Peyer's patch (tissue), 4 donors: ENCODE measurements around the gene VPS35L. TPM values are rescaled to one million over a fixed set of nuclear protein-coding genes. Genes with fewer than 3 reads are reported as not detected.

Experiments used
- DNase-seq, 3 donors: peaks; one replicate each; pipeline ENCODE4 v3.0.0-alpha.2; 2017 to 2019
- H3K27ac ChIP-seq, 4 donors: fragments of 200-600 bp; sonication (generic); one replicate each; pipeline ENCODE4 v1.5.1; 2016 to 2019
- H3K27me3 ChIP-seq, 2 donors: fragments of 200-600 bp; sonication (generic); one replicate each; pipeline ENCODE4 v1.5.1; 2019
- H3K36me3 ChIP-seq, 3 donors: fragments of 200-600 bp; sonication (generic); one replicate each; pipeline ENCODE4 v1.5.1; 2016 to 2019
- H3K4me1 ChIP-seq, 4 donors: fragments of 200-600 bp; sonication (generic); one replicate each; pipeline ENCODE4 v1.5.1; 2016 to 2019
- H3K4me3 ChIP-seq, 4 donors: fragments of 200-600 bp; sonication (generic); 1 replicate in 3 of 4; 2 replicates in 1 of 4; pipeline ENCODE4 v1.5.1; 2016 to 2019; ENCODE audit warnings: mild to moderate bottlenecking in 1 of 4
- H3K9me3 ChIP-seq, 4 donors: fragments of 200-600 bp; sonication (generic); one replicate each; pipeline ENCODE4 v1.5.1; 2016 to 2019; ENCODE audit warnings: mild to moderate bottlenecking in 1 of 4
- POLR2A ChIP-seq, 2 donors: fragments of 450-650 bp; IDR thresholded peaks; one replicate each; pipeline ENCODE4 v1.5.1; 2017; ENCODE audit warnings: antibody characterized with exemption in 2 of 2, mild to moderate bottlenecking in 2 of 2, moderate library complexity in 2 of 2
- total RNA-seq, 4 donors: library from RNA; depleted of rRNA; stranded (reverse); fragments of >200 nt; gene quantifications; one replicate each; pipeline ENCODE4 v1.1.0, GENCODE V29; 2016
- TF ChIP-seq, protein P1 (sequence below), 6 experiments: fragments of 450-650 bp in 4 of 6; fragments of 200-600 bp in 2 of 6; sonication (generic) in 1 of 6; IDR thresholded peaks; one replicate each; pipeline ENCODE4 v1.5.1; 2017 to 2019; ENCODE audit warnings: antibody characterized with exemption in 6 of 6, mild to moderate bottlenecking in 3 of 6, moderate library complexity in 1 of 6

Gene VPS35L, protein sequence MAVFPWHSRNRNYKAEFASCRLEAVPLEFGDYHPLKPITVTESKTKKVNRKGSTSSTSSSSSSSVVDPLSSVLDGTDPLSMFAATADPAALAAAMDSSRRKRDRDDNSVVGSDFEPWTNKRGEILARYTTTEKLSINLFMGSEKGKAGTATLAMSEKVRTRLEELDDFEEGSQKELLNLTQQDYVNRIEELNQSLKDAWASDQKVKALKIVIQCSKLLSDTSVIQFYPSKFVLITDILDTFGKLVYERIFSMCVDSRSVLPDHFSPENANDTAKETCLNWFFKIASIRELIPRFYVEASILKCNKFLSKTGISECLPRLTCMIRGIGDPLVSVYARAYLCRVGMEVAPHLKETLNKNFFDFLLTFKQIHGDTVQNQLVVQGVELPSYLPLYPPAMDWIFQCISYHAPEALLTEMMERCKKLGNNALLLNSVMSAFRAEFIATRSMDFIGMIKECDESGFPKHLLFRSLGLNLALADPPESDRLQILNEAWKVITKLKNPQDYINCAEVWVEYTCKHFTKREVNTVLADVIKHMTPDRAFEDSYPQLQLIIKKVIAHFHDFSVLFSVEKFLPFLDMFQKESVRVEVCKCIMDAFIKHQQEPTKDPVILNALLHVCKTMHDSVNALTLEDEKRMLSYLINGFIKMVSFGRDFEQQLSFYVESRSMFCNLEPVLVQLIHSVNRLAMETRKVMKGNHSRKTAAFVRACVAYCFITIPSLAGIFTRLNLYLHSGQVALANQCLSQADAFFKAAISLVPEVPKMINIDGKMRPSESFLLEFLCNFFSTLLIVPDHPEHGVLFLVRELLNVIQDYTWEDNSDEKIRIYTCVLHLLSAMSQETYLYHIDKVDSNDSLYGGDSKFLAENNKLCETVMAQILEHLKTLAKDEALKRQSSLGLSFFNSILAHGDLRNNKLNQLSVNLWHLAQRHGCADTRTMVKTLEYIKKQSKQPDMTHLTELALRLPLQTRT
- 10 to 100 TPM; 35.2 to 71.8 (median 45.2) TPM for total RNA-seq

DNA sequence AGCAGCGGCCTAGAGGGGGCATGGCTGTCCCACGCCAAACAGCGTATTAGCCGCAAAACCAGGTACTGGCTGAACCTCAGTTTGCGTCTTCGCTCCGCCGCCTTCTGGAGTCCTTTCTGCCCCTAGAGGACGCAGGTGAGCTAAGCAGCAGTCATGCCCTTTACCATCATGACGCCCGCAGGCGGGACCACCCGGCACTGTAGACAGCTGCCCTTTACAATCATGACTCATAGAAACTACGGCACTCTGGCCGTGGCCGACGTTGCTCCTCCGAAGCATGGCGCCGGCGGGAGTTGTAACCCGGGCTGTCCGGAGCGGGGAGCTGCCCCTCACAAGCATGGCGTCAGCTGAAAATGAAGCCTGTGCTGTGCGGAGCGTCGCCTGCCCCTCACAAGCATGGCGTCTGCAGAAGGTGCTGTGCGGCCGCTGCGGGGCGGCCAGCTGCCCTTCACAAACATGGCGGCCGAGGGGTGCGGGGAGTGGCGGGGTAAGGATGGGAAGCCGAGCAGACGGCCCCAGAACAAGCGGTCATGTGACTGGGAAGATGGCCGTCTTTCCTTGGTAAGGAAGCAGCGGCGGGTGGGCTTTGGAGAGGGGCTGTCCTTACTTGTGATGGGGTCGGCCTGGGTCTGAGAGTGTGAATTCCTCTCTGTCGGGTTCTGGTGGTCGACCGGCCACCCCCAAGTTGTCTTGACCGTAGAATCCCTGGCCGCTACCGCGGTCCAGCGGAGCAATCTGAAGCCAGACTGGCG, at the start of gene VPS35L:
Gene VPS35L, plus strand, starts transcription at position 518 of the 752 bp plus-strand sequence. Its CDS starts 27 bp downstream, at position 545.
- Histone ChIP-seq H3K4me3 (peak within 1 kb of the TSS; percentile 57 to 71 (median 68)), H3K36me3 (peaks cover 0 to 14% (median 0%) of the 10 kb centered on the region in 3 donors), H3K4me1 (peaks cover 0 to 15% (median 0%) of the 10 kb centered on the region in 4 donors), H3K27me3 (no peaks in the 10 kb centered on the region), H3K9me3 (no peaks in the 10 kb centered on the region), H3K27ac (peak within 1 kb of the TSS; percentile 81 to 91 (median 89))
- TF ChIP-seq, protein P1, sequence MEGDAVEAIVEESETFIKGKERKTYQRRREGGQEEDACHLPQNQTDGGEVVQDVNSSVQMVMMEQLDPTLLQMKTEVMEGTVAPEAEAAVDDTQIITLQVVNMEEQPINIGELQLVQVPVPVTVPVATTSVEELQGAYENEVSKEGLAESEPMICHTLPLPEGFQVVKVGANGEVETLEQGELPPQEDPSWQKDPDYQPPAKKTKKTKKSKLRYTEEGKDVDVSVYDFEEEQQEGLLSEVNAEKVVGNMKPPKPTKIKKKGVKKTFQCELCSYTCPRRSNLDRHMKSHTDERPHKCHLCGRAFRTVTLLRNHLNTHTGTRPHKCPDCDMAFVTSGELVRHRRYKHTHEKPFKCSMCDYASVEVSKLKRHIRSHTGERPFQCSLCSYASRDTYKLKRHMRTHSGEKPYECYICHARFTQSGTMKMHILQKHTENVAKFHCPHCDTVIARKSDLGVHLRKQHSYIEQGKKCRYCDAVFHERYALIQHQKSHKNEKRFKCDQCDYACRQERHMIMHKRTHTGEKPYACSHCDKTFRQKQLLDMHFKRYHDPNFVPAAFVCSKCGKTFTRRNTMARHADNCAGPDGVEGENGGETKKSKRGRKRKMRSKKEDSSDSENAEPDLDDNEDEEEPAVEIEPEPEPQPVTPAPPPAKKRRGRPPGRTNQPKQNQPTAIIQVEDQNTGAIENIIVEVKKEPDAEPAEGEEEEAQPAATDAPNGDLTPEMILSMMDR (IDR thresholded peaks at IDR 0.05), result peak; percentile 33 to 90 (median 81)
- TF ChIP-seq POLR2A (IDR thresholded peaks at IDR 0.05), result peak; percentile 29 to 68
- peak; percentile 93 to 98 (median 98) for DNase-seq

DNA sequence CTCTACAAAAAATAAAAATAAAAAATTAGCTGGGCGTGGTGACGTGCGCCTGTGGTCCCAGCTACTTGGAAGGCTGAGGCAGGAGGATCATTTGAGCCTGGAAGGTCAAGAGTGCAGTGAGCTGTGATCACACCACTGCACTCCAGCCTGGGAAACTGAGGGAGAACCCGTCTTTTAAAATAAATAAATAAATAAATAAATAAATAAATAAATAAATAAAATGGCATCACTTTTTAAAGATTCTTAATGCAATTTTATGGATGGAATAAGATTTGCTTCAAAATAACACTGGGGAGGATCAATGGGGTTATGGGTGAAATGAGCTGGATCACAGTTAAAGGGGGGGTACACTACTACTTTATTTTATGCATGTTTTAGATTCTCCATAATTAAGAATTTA, 48.5 kb upstream of the VPS35L start:
- no peak overlapping the region for H3K27ac ChIP-seq
- no peaks in the 10 kb centered on the region for H3K9me3 ChIP-seq
- no peaks in the 10 kb centered on the region for H3K4me1 ChIP-seq
- H3K4me3 ChIP-seq, result no peak overlapping the region
- no peak for DNase-seq
- TF ChIP-seq POLR2A (IDR thresholded peaks at IDR 0.05), result no peak
- TF ChIP-seq, protein P1 (IDR thresholded peaks at IDR 0.05), result no peak
- H3K36me3 ChIP-seq, result peaks cover 0 to 80% (median 0%) of the 10 kb centered on the region in 3 donors
- H3K27me3 ChIP-seq, result no peaks in the 10 kb centered on the region

DNA sequence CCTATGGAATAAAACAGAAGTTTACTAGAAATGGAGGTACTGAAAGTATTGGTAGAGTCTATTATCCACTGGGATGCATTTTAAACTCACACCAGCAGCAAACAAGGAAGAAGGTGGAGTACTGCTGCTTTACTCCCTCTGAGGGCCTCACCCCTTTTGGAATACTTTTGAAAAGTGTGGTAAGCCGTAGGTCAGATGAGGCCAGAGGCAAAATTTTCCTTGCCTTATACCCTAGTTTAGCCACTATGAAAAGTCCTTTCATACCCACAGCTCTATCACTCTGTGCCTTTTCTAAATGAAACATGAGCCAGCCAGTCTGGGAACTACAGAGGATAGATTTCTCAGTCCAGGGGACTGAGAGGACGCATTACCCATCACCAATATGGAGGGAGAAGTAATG, 47.6 kb upstream of the VPS35L start:
- no peak for DNase-seq
- no peaks in the 10 kb centered on the region for H3K9me3 ChIP-seq

DNA sequence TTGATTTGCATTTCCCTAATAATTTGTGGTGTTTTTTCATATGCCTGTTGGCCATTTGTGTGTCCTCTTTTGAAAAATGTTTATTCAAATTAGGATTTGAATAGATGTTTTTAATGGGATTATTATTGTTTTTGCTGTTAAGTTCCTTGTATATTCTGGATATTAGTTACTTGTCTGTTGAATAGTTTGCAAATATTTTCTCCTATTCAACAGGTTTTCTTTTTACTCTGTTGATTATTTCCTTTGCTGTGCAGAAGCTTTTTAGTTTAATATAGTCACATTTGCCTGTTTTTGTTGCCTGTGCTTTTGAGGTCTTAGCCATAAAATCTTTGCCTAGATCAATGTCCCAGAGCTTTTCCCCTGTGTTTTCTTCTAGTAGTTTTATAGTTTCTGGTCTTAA, 43.2 kb upstream of the VPS35L start:
- no peak for TF ChIP-seq POLR2A (IDR thresholded peaks at IDR 0.05)
- TF ChIP-seq, protein P1 (IDR thresholded peaks at IDR 0.05), result no peak
- Histone ChIP-seq H3K27me3 (no peaks in the 10 kb centered on the region), H3K4me1 (peaks cover 0 to 23% (median 3%) of the 10 kb centered on the region in 4 donors), H3K27ac (no peak overlapping the region), H3K4me3 (no peak overlapping the region), H3K36me3 (peaks cover 0 to 38% (median 0%) of the 10 kb centered on the region in 3 donors), H3K9me3 (no peaks in the 10 kb centered on the region)
- DNase-seq, result no peak

More for the DNA sequence above, 47.6 kb upstream of the VPS35L start:
- TF ChIP-seq, protein P1 (IDR thresholded peaks at IDR 0.05), result no peak
- TF ChIP-seq POLR2A (IDR thresholded peaks at IDR 0.05), result no peak
- H3K27me3 ChIP-seq, result no peaks in the 10 kb centered on the region
- peaks cover 0 to 71% (median 0%) of the 10 kb centered on the region in 3 donors for H3K36me3 ChIP-seq
- H3K27ac ChIP-seq, result no peak overlapping the region
- no peak overlapping the region for H3K4me3 ChIP-seq
- no peaks in the 10 kb centered on the region for H3K4me1 ChIP-seq
